SH-SY5Y (cell line): Measurements from ENCODE around the gene ADAMTS2.

ENCODE experiments used
- GATA2 ChIP-seq: IDR thresholded peaks from 2 replicates; pipeline ENCODE4 v1.6.1; 2011; ENCODE audit warnings: mild to moderate bottlenecking, low read depth, low read length
- GATA3 ChIP-seq: IDR thresholded peaks from 2 replicates; pipeline ENCODE4 v1.6.1; 2011; ENCODE audit warnings: low read depth, mild to moderate bottlenecking, low read length, moderate library complexity

DNA sequence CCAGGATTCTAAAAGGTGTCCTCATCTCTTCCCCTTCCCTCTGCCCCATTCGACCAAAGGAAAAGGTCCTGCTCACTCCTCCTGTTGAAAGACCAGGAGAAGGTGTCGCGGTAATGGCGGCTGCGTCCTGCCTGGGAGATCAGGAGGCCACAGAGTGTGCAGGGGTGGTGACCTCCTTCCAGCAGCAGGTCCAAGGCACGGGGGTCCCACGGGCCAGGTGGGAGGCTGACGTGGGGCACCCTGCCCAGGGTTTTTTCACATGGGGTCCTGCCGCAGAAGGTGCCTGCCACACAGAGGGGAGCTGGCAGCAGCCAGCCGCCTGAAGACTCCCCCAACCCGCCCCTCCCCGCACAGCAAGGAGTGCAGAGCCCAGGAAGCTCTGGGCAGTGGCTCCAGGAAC lies 22.2 kb upstream of the ADAMTS2 start:
- no peak for TF ChIP-seq GATA2
- no peak for TF ChIP-seq GATA3
